Naive B cell (primary cell): ENCODE measurements around the gene AFAP1. TPM values are rescaled to one million over a fixed set of nuclear protein-coding genes. Genes with fewer than 3 reads are reported as not detected.

Experiments
- ATAC-seq, 2 donors: fragments of 150-1000 bp; cut with Tn5 transposase; 2 replicates each; pipeline ENCODE4 v1.10.0; 2021; ENCODE audit warnings: low read depth in 2 of 2, mild to moderate bottlenecking in 2 of 2, moderate library complexity in 2 of 2
- DNase-seq: peaks from one replicate; pipeline ENCODE4 v3.0.0; 2022
- H3K27ac Mint-ChIP-seq, 6 donors: one replicate each; pipeline ENCODE4 v1.8.0; 2020 to 2022; ENCODE audit warnings: mild to moderate bottlenecking in 6 of 6, mixed read lengths in 6 of 6, moderate library complexity in 5 of 6, inconsistent platforms in 2 of 6
- H3K27me3 Mint-ChIP-seq, 3 donors: one replicate each; pipeline ENCODE4 v1.8.0; 2021 to 2022; ENCODE audit warnings: mixed read lengths in 3 of 3, mild to moderate bottlenecking in 1 of 3
- H3K36me3 Mint-ChIP-seq, 2 donors: one replicate each; pipeline ENCODE4 v1.8.0; 2020 to 2022; ENCODE audit warnings: mixed read lengths in 2 of 2, inconsistent platforms in 1 of 2, mild to moderate bottlenecking in 1 of 2
- H3K4me1 Mint-ChIP-seq, 3 donors: one replicate each; pipeline ENCODE4 v1.8.0; 2020 to 2022; ENCODE audit warnings: mixed read lengths in 3 of 3, inconsistent platforms in 1 of 3, mild to moderate bottlenecking in 1 of 3, moderate library complexity in 1 of 3
- H3K4me3 Mint-ChIP-seq, 8 donors: one replicate each; pipeline ENCODE4 v1.8.0; 2020 to 2022; ENCODE audit warnings: mild to moderate bottlenecking in 8 of 8, mixed read lengths in 8 of 8, moderate library complexity in 8 of 8, inconsistent platforms in 2 of 8
- H3K9me3 Mint-ChIP-seq, 7 donors: one replicate each; pipeline ENCODE4 v1.8.0; 2020 to 2022; ENCODE audit warnings: mixed read lengths in 7 of 7, mild to moderate bottlenecking in 5 of 7, inconsistent platforms in 2 of 7, moderate library complexity in 1 of 7
- polyA plus RNA-seq, 6 donors: library from polyadenylated mRNA; unstranded; fragments of 300-500 nt; fragmentation: Illumina TruSeq; gene quantifications; one replicate each; pipeline ENCODE4 v1.2.3, GENCODE V29; 2021; ENCODE audit warnings: low read depth in 6 of 6

Gene AFAP1
- polyA plus RNA-seq, 6 donors from 2014 or later: not detected

- ATAC-seq: no peak
- Mint-ChIP-seq H3K9me3 (peaks cover 0 to 2% (median 0%) of the 10 kb centered on the region in 7 donors), H3K36me3 (no peaks in the 10 kb centered on the region), H3K27me3 (peaks cover 0 to 7% (median 1%) of the 10 kb centered on the region in 3 donors), H3K4me1 (peaks cover 0 to 3% (median 0%) of the 10 kb centered on the region in 3 donors), H3K4me3 (no peak overlapping the region), H3K27ac (no peak overlapping the region)
- no peak for DNase-seq
Measured at GRCh38 chr4:7752649-7753048, 187.0 kb downstream of the AFAP1 start.

GRCh38 chr4:7750972-7751371, 188.7 kb downstream of the AFAP1 start:
- H3K4me1 Mint-ChIP-seq: peaks cover 0 to 3% (median 0%) of the 10 kb centered on the region in 3 donors
- H3K4me3 Mint-ChIP-seq: no peak overlapping the region
- H3K27me3 Mint-ChIP-seq: peaks cover 0 to 21% (median 5%) of the 10 kb centered on the region in 3 donors
- no peak for ATAC-seq
- H3K27ac Mint-ChIP-seq: no peak overlapping the region
- no peaks in the 10 kb centered on the region for H3K36me3 Mint-ChIP-seq
- peaks cover 0 to 3% (median 0%) of the 10 kb centered on the region in 7 donors for H3K9me3 Mint-ChIP-seq
- no peak for DNase-seq

GRCh38 chr4:7750523-7750922, 189.1 kb downstream of the AFAP1 start:
- Mint-ChIP-seq H3K36me3 (no peaks in the 10 kb centered on the region), H3K27me3 (peaks cover 2 to 21% (median 5%) of the 10 kb centered on the region in 3 donors), H3K9me3 (peaks cover 0 to 3% (median 0%) of the 10 kb centered on the region in 7 donors), H3K4me1 (peaks cover 0 to 3% (median 0%) of the 10 kb centered on the region in 3 donors), H3K4me3 (no peak overlapping the region), H3K27ac (no peak overlapping the region)
- no peak for DNase-seq
- ATAC-seq: no peak

GRCh38 chr4:7747566-7747965, 192.1 kb downstream of the AFAP1 start:
- H3K27ac Mint-ChIP-seq: no peak overlapping the region
- no peaks in the 10 kb centered on the region for H3K36me3 Mint-ChIP-seq
- H3K4me1 Mint-ChIP-seq: peaks cover 0 to 4% (median 0%) of the 10 kb centered on the region in 3 donors
- H3K4me3 Mint-ChIP-seq: peak overlapping the region in 1 of 8 donors; percentile 35
- ATAC-seq (no peak), DNase-seq (no peak)
- H3K27me3 Mint-ChIP-seq: peaks cover 5 to 14% (median 6%) of the 10 kb centered on the region in 3 donors
- peaks cover 0 to 3% (median 0%) of the 10 kb centered on the region in 7 donors for H3K9me3 Mint-ChIP-seq

- Mint-ChIP-seq H3K27ac (no peak overlapping the region), H3K4me1 (peaks cover 0 to 4% (median 0%) of the 10 kb centered on the region in 3 donors), H3K4me3 (no peak overlapping the region), H3K9me3 (peaks cover 0 to 3% (median 0%) of the 10 kb centered on the region in 7 donors), H3K36me3 (no peaks in the 10 kb centered on the region), H3K27me3 (peaks cover 5 to 14% (median 6%) of the 10 kb centered on the region in 3 donors)
- no peak for DNase-seq
- ATAC-seq: no peak
Measured at GRCh38 chr4:7747062-7747385, 192.6 kb downstream of the AFAP1 start.

- Mint-ChIP-seq H3K27me3 (peaks cover 5 to 14% (median 6%) of the 10 kb centered on the region in 3 donors), H3K4me3 (no peak overlapping the region), H3K4me1 (peaks cover 0 to 4% (median 0%) of the 10 kb centered on the region in 3 donors), H3K36me3 (no peaks in the 10 kb centered on the region), H3K27ac (no peak overlapping the region), H3K9me3 (peaks cover 0 to 3% (median 0%) of the 10 kb centered on the region in 7 donors)
- DNase-seq: no peak
- ATAC-seq: no peak
Measured at GRCh38 chr4:7746351-7747061, 193.2 kb downstream of the AFAP1 start.

- DNase-seq: no peak
- no peak for ATAC-seq
- Mint-ChIP-seq H3K4me3 (no peak overlapping the region), H3K36me3 (no peaks in the 10 kb centered on the region), H3K27ac (no peak overlapping the region), H3K27me3 (peaks cover 5 to 14% (median 6%) of the 10 kb centered on the region in 3 donors), H3K4me1 (peaks cover 0 to 4% (median 0%) of the 10 kb centered on the region in 3 donors), H3K9me3 (peaks cover 0 to 3% (median 0%) of the 10 kb centered on the region in 7 donors)
Measured at GRCh38 chr4:7745301-7745885, 194.3 kb downstream of the AFAP1 start.

GRCh38 chr4:7744142-7744804, 195.4 kb downstream of the AFAP1 start:
- H3K9me3 Mint-ChIP-seq: peaks cover 0 to 3% (median 0%) of the 10 kb centered on the region in 7 donors
- DNase-seq (no peak), ATAC-seq (no peak)
- no peaks in the 10 kb centered on the region for H3K36me3 Mint-ChIP-seq
- no peak overlapping the region for H3K27ac Mint-ChIP-seq
- peaks cover 0 to 4% (median 0%) of the 10 kb centered on the region in 3 donors for H3K4me1 Mint-ChIP-seq
- H3K27me3 Mint-ChIP-seq: peaks cover 5 to 14% (median 6%) of the 10 kb centered on the region in 3 donors
- H3K4me3 Mint-ChIP-seq: no peak overlapping the region

GRCh38 chr4:7742807-7743280, 196.8 kb downstream of the AFAP1 start:
- H3K9me3 Mint-ChIP-seq: peaks cover 0 to 3% (median 0%) of the 10 kb centered on the region in 7 donors
- ATAC-seq (no peak), DNase-seq (no peak)
- no peaks in the 10 kb centered on the region for H3K36me3 Mint-ChIP-seq
- H3K27ac Mint-ChIP-seq: no peak overlapping the region
- no peak overlapping the region for H3K4me3 Mint-ChIP-seq
- H3K27me3 Mint-ChIP-seq: peaks cover 5 to 14% (median 6%) of the 10 kb centered on the region in 3 donors
- H3K4me1 Mint-ChIP-seq: peaks cover 0 to 4% (median 0%) of the 10 kb centered on the region in 3 donors

- no peak for DNase-seq
- no peaks in the 10 kb centered on the region for H3K9me3 Mint-ChIP-seq
- no peak overlapping the region for H3K4me3 Mint-ChIP-seq
- peaks cover 0 to 4% (median 0%) of the 10 kb centered on the region in 3 donors for H3K4me1 Mint-ChIP-seq
- H3K27me3 Mint-ChIP-seq: peaks cover 0 to 9% (median 6%) of the 10 kb centered on the region in 3 donors
- H3K27ac Mint-ChIP-seq: no peak overlapping the region
- no peak for ATAC-seq
- H3K36me3 Mint-ChIP-seq: no peaks in the 10 kb centered on the region
Measured at GRCh38 chr4:7741946-7742806, 197.5 kb downstream of the AFAP1 start.

GRCh38 chr4:7740866-7741525, 198.7 kb downstream of the AFAP1 start:
- Mint-ChIP-seq H3K9me3 (no peaks in the 10 kb centered on the region), H3K4me3 (no peak overlapping the region), H3K36me3 (no peaks in the 10 kb centered on the region), H3K27ac (no peak overlapping the region), H3K4me1 (peaks cover 0 to 4% (median 0%) of the 10 kb centered on the region in 3 donors), H3K27me3 (peaks cover 0 to 6% (median 0%) of the 10 kb centered on the region in 3 donors)
- DNase-seq (no peak), ATAC-seq (no peak)
